Endodermal cell (in vitro differentiated cells): ENCODE data around the gene OSTN. TPM values are rescaled to one million over a fixed set of nuclear protein-coding genes. Genes with fewer than 3 reads are reported as not detected.

Experiments used
- DNase-seq: peaks from one replicate; pipeline ENCODE4 v3.0.0-alpha.2; 2017
- H3K27ac ChIP-seq: 2 replicates; pipeline ENCODE4 v1.5.1; 2013; ENCODE audit warnings: mild to moderate bottlenecking, low read depth, low read length, moderate library complexity
- H3K27me3 ChIP-seq: 2 replicates; pipeline ENCODE4 v1.6.1; 2013; ENCODE audit warnings: mild to moderate bottlenecking, low read length, moderate library complexity; ENCODE audit not compliant: insufficient read depth, control insufficient read depth, poor library complexity, severe bottlenecking
- H3K36me3 ChIP-seq: 2 replicates; pipeline ENCODE4 v1.7.0; 2013; ENCODE audit warnings: mild to moderate bottlenecking, low read length, moderate library complexity; ENCODE audit not compliant: control insufficient read depth, insufficient read depth
- H3K4me1 ChIP-seq: one replicate; pipeline ENCODE4 v1.7.0; 2013; ENCODE audit warnings: low read length; ENCODE audit not compliant: control insufficient read depth, insufficient read depth
- H3K4me3 ChIP-seq: 2 replicates; pipeline ENCODE4 v1.5.1; 2013; ENCODE audit warnings: mild to moderate bottlenecking, low read length, moderate library complexity
- H3K9ac ChIP-seq: 2 replicates; pipeline ENCODE4 v1.6.1; 2013; ENCODE audit warnings: mild to moderate bottlenecking, low read length, moderate library complexity; ENCODE audit not compliant: poor library complexity, severe bottlenecking; ENCODE audit errors: extremely low read depth
- H3K9me3 ChIP-seq: 2 replicates; pipeline ENCODE4 v1.6.1; 2013; ENCODE audit warnings: mild to moderate bottlenecking, low read length, moderate library complexity; ENCODE audit not compliant: control insufficient read depth
- H3K27ac Mint-ChIP-seq: 2 replicates; pipeline ENCODE4 v1.8.0; 2020; ENCODE audit warnings: mixed read lengths
- H3K27me3 Mint-ChIP-seq: 2 replicates; pipeline ENCODE4 v1.8.0; 2021; ENCODE audit warnings: mild to moderate bottlenecking, mixed read lengths; ENCODE audit not compliant: insufficient read depth
- H3K36me3 Mint-ChIP-seq: 2 replicates; pipeline ENCODE4 v1.8.0; 2020; ENCODE audit warnings: low read depth, mixed read lengths
- H3K4me1 Mint-ChIP-seq: 2 replicates; pipeline ENCODE4 v1.8.0; 2020; ENCODE audit warnings: mixed read lengths
- H3K4me3 Mint-ChIP-seq: 2 replicates; pipeline ENCODE4 v1.8.0; 2020; ENCODE audit warnings: mild to moderate bottlenecking, moderate library complexity, mixed read lengths
- H3K9me3 Mint-ChIP-seq: 2 replicates; pipeline ENCODE4 v1.8.0; 2020; ENCODE audit warnings: mild to moderate bottlenecking, mixed read lengths
- CTCF ChIP-seq: fragments of 200-600 bp; sonication (generic); conservative IDR thresholded peaks from 2 replicates; pipeline ENCODE4 v1.5.0; 2021; ENCODE audit warnings: antibody characterized with exemption, mild to moderate bottlenecking
- WGBS, 2 experiments: methylation state at CpG; one replicate each; pipeline versions ENCODE4 v1.1.5 to v1.1.7; 2013; ENCODE audit warnings: missing lambda C conversion rate in 2 of 2, mixed read lengths in 1 of 2; ENCODE audit not compliant: insufficient coverage in 1 of 2, insufficient read length in 1 of 2; 5-methylcytosine and 5-hydroxymethylcytosine counted together
- total RNA-seq, 2 donors: library from RNA; stranded (reverse); fragmentation: NEBNext Ultra II Directional in 1 of 2; extraction: Animal tissue kit (Norgen Biotek cat#: 25700) in 1 of 2; gene quantifications; 2 replicates in 1 of 2; 3 replicates in 1 of 2; pipeline ENCODE4 v1.2.1, GENCODE V29; 2021

Gene OSTN
- total RNA-seq, 2 donors from 2014 or later: not detected

GRCh38 chr3:191166368-191166767, 32.7 kb upstream of the OSTN start:
- Histone ChIP-seq H3K4me1 (no peaks in the 10 kb centered on the region), H3K27me3 (no peaks in the 10 kb centered on the region), H3K27ac (no peak overlapping the region), H3K9ac (no peak overlapping the region), H3K9me3 (no peaks in the 10 kb centered on the region), H3K36me3 (no peaks in the 10 kb centered on the region), H3K4me3 (no peak overlapping the region)
- Mint-ChIP-seq H3K4me3 (no peak overlapping the region), H3K36me3 (no peaks in the 10 kb centered on the region), H3K27me3 (no peaks in the 10 kb centered on the region), H3K4me1 (no peaks in the 10 kb centered on the region), H3K27ac (no peak overlapping the region), H3K9me3 (peaks cover 7% of the 10 kb centered on the region)
- DNase-seq: no peak
- WGBS, 2 experiments: 84 to 100% methylated on average over 1 to 3 of the region's 3 CpGs
- TF ChIP-seq CTCF: no peak

- no peak overlapping the region for H3K27ac ChIP-seq
- no peak for DNase-seq
- Mint-ChIP-seq H3K27me3 (no peaks in the 10 kb centered on the region), H3K4me3 (no peak overlapping the region), H3K27ac (no peak overlapping the region), H3K9me3 (no peaks in the 10 kb centered on the region), H3K36me3 (no peaks in the 10 kb centered on the region), H3K4me1 (no peaks in the 10 kb centered on the region)
- no peak for TF ChIP-seq CTCF
- H3K9me3 ChIP-seq: no peaks in the 10 kb centered on the region
- H3K9ac ChIP-seq: no peak overlapping the region
- no peaks in the 10 kb centered on the region for H3K4me1 ChIP-seq
- no peaks in the 10 kb centered on the region for H3K27me3 ChIP-seq
- no peaks in the 10 kb centered on the region for H3K36me3 ChIP-seq
- no peak overlapping the region for H3K4me3 ChIP-seq
Measured at GRCh38 chr3:191169566-191169965, 29.5 kb upstream of the OSTN start.

GRCh38 chr3:191170097-191170496, 28.9 kb upstream of the OSTN start:
- H3K36me3 Mint-ChIP-seq: no peaks in the 10 kb centered on the region
- H3K27me3 Mint-ChIP-seq: no peaks in the 10 kb centered on the region
- H3K9me3 Mint-ChIP-seq: no peaks in the 10 kb centered on the region
- 92% methylated on average over 1 of the region's 2 CpGs; no CpG with 5 or more reads in 1 of the 2 experiments for WGBS, 2 experiments
- H3K9ac ChIP-seq: no peak overlapping the region
- H3K4me3 ChIP-seq: no peak overlapping the region
- TF ChIP-seq CTCF: no peak
- no peaks in the 10 kb centered on the region for H3K9me3 ChIP-seq
- DNase-seq: no peak
- no peaks in the 10 kb centered on the region for H3K4me1 Mint-ChIP-seq
- H3K27me3 ChIP-seq: no peaks in the 10 kb centered on the region
- H3K4me3 Mint-ChIP-seq: no peak overlapping the region
- H3K27ac Mint-ChIP-seq: no peak overlapping the region
- H3K36me3 ChIP-seq: no peaks in the 10 kb centered on the region
- no peak overlapping the region for H3K27ac ChIP-seq
- no peaks in the 10 kb centered on the region for H3K4me1 ChIP-seq
